ENCODE results near the gene CDKAL1.

- TF ChIP-seq POLR2AphosphoS5 (IDR thresholded peaks at IDR 0.05) (no peak), CTCF (IDR thresholded peaks at IDR 0.05) (no peak)
Measured at GRCh38 chr6:20486641-20487040, 47.6 kb upstream of the CDKAL1 start.
